KBM-7 (cell line): ENCODE results near the gene PPM1N.

ENCODE experiments used
- DNase-seq: peaks from one replicate; pipeline ENCODE4 v3.0.0-alpha.2; 2015
- in situ Hi-C: fragments of 300-500 bp; cut with MboI; formaldehyde crosslinking; loops from 2 replicates; pipeline ENCODE4 v1.14.3; 2020; ENCODE audit warnings: low sequenced_read_pairs, low pct_unique_long_range_greater_than_20kb, mixed read lengths

The PPM1N gene

DNA sequence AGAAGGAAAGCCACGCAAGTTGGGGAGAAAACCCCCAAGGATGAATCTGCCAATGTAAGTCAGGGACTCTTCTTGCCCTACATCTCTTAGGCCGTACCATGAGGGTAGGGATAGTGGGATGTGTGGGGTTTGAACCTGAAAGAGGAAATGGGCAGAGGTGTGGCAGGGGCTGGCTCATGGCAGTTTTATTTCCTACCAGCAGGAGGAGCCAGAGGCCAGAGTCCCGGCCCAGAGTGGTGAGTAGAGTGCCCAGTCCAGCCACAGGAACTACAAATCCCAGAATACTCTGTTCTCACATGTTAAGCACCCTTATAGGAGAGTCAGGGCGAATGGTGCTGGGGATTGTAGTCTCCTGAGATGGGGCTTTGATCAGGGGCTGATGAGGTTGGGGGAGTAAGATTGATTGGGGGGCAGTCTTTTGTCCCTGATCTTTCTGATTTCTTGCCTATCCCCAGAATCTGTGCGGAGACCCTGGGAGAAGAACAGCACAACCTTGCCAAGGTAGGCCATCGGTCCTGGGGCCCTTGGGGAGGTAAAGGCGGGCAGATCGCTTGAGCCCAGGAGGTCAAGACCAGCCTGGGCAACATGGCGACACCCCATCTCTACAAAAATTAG lies 25.5 kb downstream of the PPM1N start:
- in situ Hi-C loops: no loop called here
- peak; percentile 96 for DNase-seq

- in situ Hi-C loops: no loop called here
- no peak for DNase-seq
Measured at GRCh38 chr19:45524575-45525129, 26.4 kb downstream of the PPM1N start.

- in situ Hi-C loops: no loop called here
- peak; percentile 53 for DNase-seq
Measured at GRCh38 chr19:45526143-45526542, 27.9 kb downstream of the PPM1N start.

DNA sequence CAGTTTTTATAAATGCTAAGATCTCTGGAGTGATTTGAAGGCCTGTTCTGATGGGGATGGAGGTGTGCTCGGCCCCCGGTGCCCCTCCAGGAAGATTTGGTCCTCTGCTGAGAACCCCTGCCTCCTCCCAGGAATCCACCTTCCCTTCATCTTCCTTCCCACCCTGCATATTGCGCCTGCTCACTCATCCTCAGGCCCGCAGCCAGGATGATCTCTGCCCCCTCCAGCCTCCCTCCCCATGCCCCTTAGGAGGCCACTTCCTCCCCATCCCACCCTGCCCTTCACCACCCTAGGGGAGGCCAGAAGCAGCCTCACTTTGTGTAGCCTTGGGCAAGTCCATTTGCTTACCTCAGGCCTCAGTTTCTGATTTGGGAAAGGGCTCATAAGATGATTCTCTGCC lies 28.7 kb downstream of the PPM1N start:
- in situ Hi-C loops: no loop called here
- no peak for DNase-seq

GRCh38 chr19:45527731-45528130 lies 29.5 kb downstream of the PPM1N start:
- in situ Hi-C loops: no loop called here
- DNase-seq: no peak

DNA sequence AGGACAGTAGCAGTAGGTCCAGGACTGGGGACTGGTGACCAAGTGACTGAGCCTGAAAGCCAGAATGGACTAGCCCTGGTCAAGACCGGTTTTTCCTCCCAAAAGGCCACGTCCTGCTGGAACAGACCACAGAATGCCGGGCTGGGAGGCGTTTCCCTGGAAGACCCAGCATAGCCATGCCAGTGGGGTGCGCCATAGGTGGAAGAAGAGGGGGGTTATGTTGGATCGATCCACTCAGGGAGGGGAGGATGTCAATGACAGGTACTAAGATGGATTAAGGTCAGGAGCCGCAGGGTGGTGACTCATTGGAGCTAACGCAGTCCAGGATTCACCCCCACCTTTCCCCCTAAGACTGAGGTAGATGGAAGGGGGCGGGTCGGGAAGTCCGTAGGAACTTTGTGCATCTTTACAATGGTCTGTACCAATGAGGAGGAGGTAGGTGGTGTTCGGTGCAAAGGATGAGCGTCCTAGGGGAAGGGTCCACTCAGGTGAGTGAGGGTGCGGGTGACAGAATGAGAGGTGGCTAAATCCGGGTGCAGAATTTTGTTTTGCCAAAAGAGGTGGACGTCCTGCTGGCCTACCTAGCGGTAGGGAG lies 30.0 kb downstream of the PPM1N start:
- DNase-seq: no peak
- in situ Hi-C loops: no loop called here

GRCh38 chr19:45528744-45529419 lies 30.6 kb downstream of the PPM1N start:
- no peak for DNase-seq
- in situ Hi-C loops: no loop called here

- in situ Hi-C loops: no loop called here
- no peak for DNase-seq
Measured at GRCh38 chr19:45529420-45529785, 31.2 kb downstream of the PPM1N start.

GRCh38 chr19:45531349-45531748 lies 33.1 kb downstream of the PPM1N start:
- no peak for DNase-seq
- in situ Hi-C loops: no loop called here

DNA sequence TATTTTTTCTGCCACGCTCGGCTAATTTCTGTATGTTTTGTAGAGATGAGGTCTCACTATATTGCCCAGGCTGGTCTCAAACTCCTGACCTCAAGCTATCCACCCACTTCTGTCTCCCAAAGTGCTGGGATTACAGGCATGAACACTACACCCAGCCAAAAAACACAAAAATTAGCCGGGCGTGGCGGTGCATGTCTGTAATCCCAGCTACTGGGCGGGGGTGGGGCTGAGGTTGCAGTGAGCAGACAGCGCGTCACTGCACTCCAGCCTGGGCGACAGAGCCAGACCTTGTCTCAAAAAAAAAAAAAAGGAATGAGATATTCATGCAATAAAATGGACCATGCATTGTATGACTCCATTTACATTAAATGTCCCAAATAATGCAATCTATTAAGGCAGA lies 41.2 kb downstream of the PPM1N start:
- in situ Hi-C loops: no loop called here
- DNase-seq: no peak

DNA sequence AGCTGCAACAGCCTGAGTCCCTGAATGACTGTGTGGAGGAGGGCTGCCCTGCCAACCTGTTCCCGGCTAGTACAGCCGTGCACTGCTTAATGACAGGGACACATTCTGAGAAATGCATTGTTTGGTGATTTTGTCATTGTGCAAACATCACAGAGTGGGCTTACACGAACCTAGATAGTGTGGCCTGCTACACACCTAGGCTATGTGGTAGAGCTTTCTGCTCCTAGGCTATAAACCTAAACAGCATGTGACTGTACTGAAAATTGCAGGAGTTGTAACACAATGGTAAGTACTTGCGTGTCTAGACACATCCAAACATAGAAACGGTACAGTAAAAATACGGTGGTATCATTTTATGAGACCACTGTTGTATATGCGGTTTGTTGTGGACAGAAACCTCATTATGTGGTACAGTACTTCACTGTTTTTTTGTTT lies 44.0 kb downstream of the PPM1N start:
- DNase-seq: peak; percentile 24
- in situ Hi-C loops: no loop called here

GRCh38 chr19:45547211-45547770 lies 49.0 kb downstream of the PPM1N start:
- in situ Hi-C loops: no loop called here
- no peak for DNase-seq

- DNase-seq: no peak
- in situ Hi-C loops: no loop called here
Measured at GRCh38 chr19:45547965-45548609, 49.8 kb downstream of the PPM1N start.
